GM12878 (cell line): ENCODE data around the gene LRRC8D. TPM values are rescaled to one million over a fixed set of nuclear protein-coding genes. Genes with fewer than 3 reads are reported as not detected.

ENCODE experiments used
- ATAC-seq: fragments of 200-7000 bp; cut with Tn5 transposase; 3 replicates; pipeline ENCODE4 v1.9.1; 2020; ENCODE audit warnings: mild to moderate bottlenecking, moderate library complexity
- BruUV-seq: library from RNA; stranded (reverse); fragments of 400-500 nt; replicated peaks from 2 replicates; lab custom pipeline; 2021; lab: Mats Ljungman, UMichigan
- CTCF ChIA-PET: fragments of 300-600 bp; sonication (Branson Sonifier 250); formaldehyde crosslinking; extraction: SDS; loops from one replicate; lab custom pipeline; 2021; ENCODE audit warnings: inconsistent platforms; lab: Yijun Ruan, JAX
- POLR2A ChIA-PET: fragments of 350-600 bp; formaldehyde crosslinking; extraction: SDS; loops from one replicate; lab custom pipeline; 2021; ENCODE audit warnings: inconsistent platforms; lab: Charles Lee
- RAD21 ChIA-PET: fragments of 300-600 bp; sonication (Branson Sonifier 250); formaldehyde crosslinking; loops from one replicate; lab custom pipeline; 2023; ENCODE audit warnings: antibody characterized with exemption; ENCODE audit not compliant: unreplicated experiment; lab: Charles Lee
- SMC1A ChIA-PET: fragments of 300-600 bp; sonication (Branson Sonifier 250); formaldehyde crosslinking; loops from one replicate; lab custom pipeline; 2023; ENCODE audit not compliant: unreplicated experiment, uncharacterized antibody; lab: Charles Lee
- DNase-seq: peaks from one replicate; pipeline ENCODE4 v3.0.0-alpha.2; 2011; ENCODE audit warnings: low read depth, low spot score
- FAIRE-seq: peaks from 3 replicates; lab custom pipeline; 2011; peaks lifted over from hg19 to GRCh38; lab: Jason Lieb, UNC
- H2AFZ ChIP-seq: 2 replicates; pipeline ENCODE4 v1.6.0; 2011; ENCODE audit warnings: low read depth, low read length, control low read depth; ENCODE audit not compliant: control insufficient read depth
- H3K27ac ChIP-seq: 2 replicates; pipeline ENCODE4 v1.5.1; 2011; ENCODE audit warnings: control low read depth; ENCODE audit not compliant: control insufficient read depth, insufficient read depth
- H3K27me3 ChIP-seq, 2 experiments: replicated peaks in 1 of 2; 2 replicates each; pipeline versions ENCODE4 v1.6.0 to v1.6.1; 2011; ENCODE audit warnings: low read length in 1 of 2; ENCODE audit not compliant: control insufficient read depth in 2 of 2, insufficient read depth in 2 of 2
- H3K36me3 ChIP-seq, 2 experiments: 2 replicates each; pipeline ENCODE4 v1.5.1; 2011; ENCODE audit warnings: low read length in 1 of 2; ENCODE audit not compliant: control insufficient read depth in 2 of 2, insufficient read depth in 2 of 2
- H3K4me1 ChIP-seq: 2 replicates; pipeline ENCODE4 v1.6.1; 2011; ENCODE audit warnings: mild to moderate bottlenecking, low read length, moderate library complexity, mixed read lengths; ENCODE audit not compliant: control insufficient read depth, insufficient read depth
- H3K4me2 ChIP-seq: 2 replicates; pipeline ENCODE4 v1.6.0; 2011; ENCODE audit warnings: control low read depth; ENCODE audit not compliant: control insufficient read depth, insufficient read depth
- H3K4me3 ChIP-seq: fragments of 200-600 bp; sonication (generic); 2 replicates; pipeline ENCODE4 v1.5.1; 2016
- H3K79me2 ChIP-seq: 2 replicates; pipeline ENCODE4 v1.6.0; 2011; ENCODE audit warnings: low read length; ENCODE audit not compliant: control insufficient read depth, insufficient read depth
- H3K9ac ChIP-seq: 2 replicates; pipeline ENCODE4 v1.8.0; 2011; ENCODE audit warnings: low read length, control low read depth, mixed read lengths; ENCODE audit not compliant: control insufficient read depth, insufficient read depth
- H3K9me3 ChIP-seq: replicated peaks from 3 replicates; pipeline ENCODE4 v1.5.1; 2011; ENCODE audit warnings: mild to moderate bottlenecking, low read length; ENCODE audit not compliant: control insufficient read depth, insufficient read depth
- H4K20me1 ChIP-seq: 2 replicates; pipeline ENCODE4 v1.6.0; 2011; ENCODE audit not compliant: control insufficient read depth, insufficient read depth
- CHD4 ChIP-seq: fragments of 200-600 bp; sonication (generic); IDR thresholded peaks from 2 replicates; pipeline ENCODE4 v1.6.1; 2016; ENCODE audit warnings: mild to moderate bottlenecking
- DPF2 ChIP-seq: fragments of 450-650 bp; IDR thresholded peaks from 2 replicates; pipeline ENCODE4 v1.6.1; 2017; ENCODE audit warnings: mild to moderate bottlenecking
- EGR1 ChIP-seq, 2 experiments: IDR thresholded peaks; 1 replicate in 1 of 2; 2 replicates in 1 of 2; pipeline ENCODE4 v1.6.1; 2011 to 2012; ENCODE audit warnings: low read depth in 2 of 2, low read length in 2 of 2, borderline replicate concordance in 1 of 2, mild to moderate bottlenecking in 1 of 2, moderate library complexity in 1 of 2
- NR2C1 ChIP-seq: fragments of 450-650 bp; IDR thresholded peaks from 2 replicates; pipeline ENCODE4 v1.6.1; 2017; ENCODE audit warnings: antibody characterized with exemption, mild to moderate bottlenecking, moderate library complexity
- SRF ChIP-seq, 2 experiments: IDR thresholded peaks; 2 replicates each; pipeline ENCODE4 v1.6.1; 2011; ENCODE audit warnings: low read depth in 2 of 2, low read length in 2 of 2, mild to moderate bottlenecking in 1 of 2, moderate library complexity in 1 of 2
- TCF3 ChIP-seq: IDR thresholded peaks from 2 replicates; pipeline ENCODE4 v1.6.1; 2012; ENCODE audit warnings: low read depth, mild to moderate bottlenecking, low read length, borderline replicate concordance; ENCODE audit not compliant: insufficient read depth
- ZBED1 ChIP-seq: IDR thresholded peaks from 2 replicates; pipeline ENCODE4 v1.6.1; 2016; ENCODE audit warnings: borderline replicate concordance
- ZNF217 ChIP-seq: fragments of 450-650 bp; IDR thresholded peaks from 2 replicates; pipeline ENCODE4 v1.6.1; 2017; ENCODE audit warnings: antibody characterized with exemption, mild to moderate bottlenecking
- ZNF687 ChIP-seq: fragments of 450-650 bp; IDR thresholded peaks from 2 replicates; pipeline ENCODE4 v1.6.1; 2017; ENCODE audit warnings: mild to moderate bottlenecking, moderate library complexity
- WGBS: methylation state at CpG from one replicate; pipeline ENCODE4 v1.1.6; 2016; ENCODE audit warnings: low lambda C conversion rate; ENCODE audit not compliant: insufficient replicate concordance, insufficient coverage; ENCODE audit errors: missing lambda C conversion rate; 5-methylcytosine and 5-hydroxymethylcytosine counted together
- in situ Hi-C: fragments of 300-500 bp; cut with MboI; formaldehyde crosslinking; loops from 9 replicates; pipeline ENCODE4 v1.14.3; 2018; ENCODE audit warnings: mixed read lengths
- intact Hi-C: fragments of 100-400 bp; cut with micrococcal nuclease; formaldehyde crosslinking; loops from one replicate; pipeline ENCODE4 v1.14.2; 2022; ENCODE audit not compliant: unreplicated experiment
- polyA plus RNA-seq, 11 experiments: library from polyadenylated mRNA; depleted of rRNA in 4 of 11; unstranded in 6 of 11; stranded (reverse) in 5 of 11; fragments of >200 nt; fragmentation: Nextera tagmentation in 4 of 11; fragmentation: Illumina TruSeq in 1 of 11; extraction: Ambion mirVana in 4 of 11; extraction: Trizol in 1 of 11; gene quantifications; 1 replicate in 1 of 11; 2 replicates in 10 of 11; pipeline versions ENCODE4 v1.2.1 to v1.2.3, GENCODE V29; 2011 to 2016; ENCODE audit warnings: inconsistent platforms in 2 of 11, missing spikeins in 2 of 11, low read depth in 1 of 11
- total RNA-seq, 4 experiments: library from RNA; depleted of rRNA in 3 of 4; stranded (reverse); fragments of >200 nt in 3 of 4; fragmentation: Illumina TruSeq in 1 of 4; extraction: Trizol in 1 of 4; gene quantifications; 2 replicates each; pipeline versions ENCODE4 v1.2.1 to v1.2.3, GENCODE V29; 2013 to 2021

The LRRC8D gene
- total and polyA plus RNA-seq, 10 of the 15 experiments (the other 5 are each of a cell fraction or from before 2014, with no cell fraction given): 5.6 to 44.1 (median 26.8) TPM

- TF ChIP-seq SRF (IDR thresholded peaks at IDR 0.05; ENCODE audit: low read depth in 2 of 2, low read length in 2 of 2) (no peak), DPF2 (no peak), EGR1 (IDR thresholded peaks at IDR 0.05; ENCODE audit: borderline replicate concordance in 1 of 2, low read depth in 2 of 2, low read length in 2 of 2) (no peak), ZNF217 (no peak), ZNF687 (no peak), NR2C1 (no peak), ZBED1 (no peak), TCF3 (no peak), CHD4 (no peak)
- no peak overlapping the region for H2AFZ ChIP-seq
- no peaks in the 10 kb centered on the region for H4K20me1 ChIP-seq
- peaks cover 0 to 3% of the 10 kb centered on the region in 2 experiments; a peak in 2 of 4 replicates for H3K36me3 ChIP-seq
- WGBS: 100% methylated on average over 3 of the region's 3 CpGs
- H3K4me2 ChIP-seq: no peak overlapping the region
- in situ Hi-C loops: no loop called here
- H3K9me3 ChIP-seq: no peaks in the 10 kb centered on the region
- H3K4me3 ChIP-seq: no peak overlapping the region
- FAIRE-seq: no peak
- CTCF ChIA-PET: no interaction called here
- RAD21 ChIA-PET: no interaction called here
- no peaks in the 10 kb centered on the region for H3K4me1 ChIP-seq
- POLR2A ChIA-PET: no interaction called here
- no peak overlapping the region for H3K27ac ChIP-seq
- no TSS peak for BruUV-seq
- SMC1A ChIA-PET: interaction anchor here (1.3 kb wide), 1 partner anchor 13 kb away, joined by 4 read pairs; no protein-coding TSS in a partner anchor
- intact Hi-C loops: no loop called here
- H3K27me3 ChIP-seq: no peaks in the 10 kb centered on the region
- no peak overlapping the region for H3K9ac ChIP-seq
- H3K79me2 ChIP-seq: no peaks in the 10 kb centered on the region; the same call in 1 of the 2 replicates
- ATAC-seq: no peak
- DNase-seq: no peak
These were observed 50.2 kb downstream of the LRRC8D start for GRCh38 chr1:89870998-89871397.
